Activated naive CD8-positive, alpha-beta T cell treated with anti-CD3 and anti-CD28 coated beads, Interleukin-2, amount 50 U/mL, for 24 hours (primary cell): Measurements from ENCODE around the gene POTEF.
"Not testable (repeated sequence)": the region's sequence is repeated elsewhere in the genome, so short reads cannot be mapped to it uniquely, and the experiment has no call there.

Experiments used
- ATAC-seq: fragments of 150-1000 bp; cut with Tn5 transposase; one replicate; pipeline ENCODE4 v1.10.0; 2021
- DNase-seq: peaks from one replicate; pipeline ENCODE4 v3.0.0; 2021
- H3K27ac Mint-ChIP-seq: one replicate; pipeline ENCODE4 v1.8.0; 2021; ENCODE audit warnings: mild to moderate bottlenecking, mixed read lengths
- H3K27me3 Mint-ChIP-seq: one replicate; pipeline ENCODE4 v1.8.0; 2021; ENCODE audit warnings: mixed read lengths
- H3K36me3 Mint-ChIP-seq: one replicate; pipeline ENCODE4 v1.8.0; 2021; ENCODE audit warnings: low read depth, mixed read lengths
- H3K4me1 Mint-ChIP-seq: one replicate; pipeline ENCODE4 v1.8.0; 2021; ENCODE audit warnings: mixed read lengths
- H3K4me3 Mint-ChIP-seq: one replicate; pipeline ENCODE4 v1.8.0; 2021; ENCODE audit warnings: mild to moderate bottlenecking, moderate library complexity, mixed read lengths
- H3K9me3 Mint-ChIP-seq: one replicate; pipeline ENCODE4 v1.8.0; 2021; ENCODE audit warnings: mixed read lengths

Gene POTEF

GRCh38 chr2:130142396-130143265, 13.6 kb upstream of the POTEF start:
- not testable (repeated sequence) for H3K27me3 Mint-ChIP-seq, H3K36me3 Mint-ChIP-seq, H3K27ac Mint-ChIP-seq, H3K9me3 Mint-ChIP-seq, ATAC-seq, DNase-seq, H3K4me1 Mint-ChIP-seq
- peak overlapping the region; percentile 62 for H3K4me3 Mint-ChIP-seq

GRCh38 chr2:130141645-130142370, 12.8 kb upstream of the POTEF start:
- ATAC-seq, H3K27me3 Mint-ChIP-seq, DNase-seq, H3K36me3 Mint-ChIP-seq, H3K9me3 Mint-ChIP-seq, H3K27ac Mint-ChIP-seq, H3K4me3 Mint-ChIP-seq, H3K4me1 Mint-ChIP-seq: not testable (repeated sequence)

GRCh38 chr2:130141002-130141401, 12.0 kb upstream of the POTEF start:
- not testable (repeated sequence) for H3K4me3 Mint-ChIP-seq, H3K36me3 Mint-ChIP-seq, H3K27ac Mint-ChIP-seq, H3K9me3 Mint-ChIP-seq, ATAC-seq, DNase-seq, H3K4me1 Mint-ChIP-seq, H3K27me3 Mint-ChIP-seq

- not testable (repeated sequence) for H3K27me3 Mint-ChIP-seq, H3K4me1 Mint-ChIP-seq, H3K4me3 Mint-ChIP-seq, H3K9me3 Mint-ChIP-seq, DNase-seq, ATAC-seq, H3K27ac Mint-ChIP-seq, H3K36me3 Mint-ChIP-seq
These were observed 11.5 kb upstream of the POTEF start for GRCh38 chr2:130140516-130140915.

- not testable (repeated sequence) for H3K27ac Mint-ChIP-seq, H3K4me3 Mint-ChIP-seq, ATAC-seq, H3K27me3 Mint-ChIP-seq, H3K4me1 Mint-ChIP-seq, H3K36me3 Mint-ChIP-seq, DNase-seq, H3K9me3 Mint-ChIP-seq
These were observed 10.6 kb upstream of the POTEF start for GRCh38 chr2:130139331-130140280.

- not testable (repeated sequence) for H3K27me3 Mint-ChIP-seq, H3K4me3 Mint-ChIP-seq, H3K36me3 Mint-ChIP-seq, ATAC-seq, DNase-seq, H3K27ac Mint-ChIP-seq, H3K4me1 Mint-ChIP-seq, H3K9me3 Mint-ChIP-seq
These were observed 9.8 kb upstream of the POTEF start for GRCh38 chr2:130138841-130139251.

- not testable (repeated sequence) for H3K4me1 Mint-ChIP-seq, ATAC-seq, DNase-seq, H3K27me3 Mint-ChIP-seq, H3K9me3 Mint-ChIP-seq, H3K27ac Mint-ChIP-seq, H3K4me3 Mint-ChIP-seq, H3K36me3 Mint-ChIP-seq
These were observed 9.3 kb upstream of the POTEF start for GRCh38 chr2:130138326-130138725.

- H3K4me1 Mint-ChIP-seq, H3K4me3 Mint-ChIP-seq, H3K9me3 Mint-ChIP-seq, H3K36me3 Mint-ChIP-seq, ATAC-seq, H3K27me3 Mint-ChIP-seq, DNase-seq, H3K27ac Mint-ChIP-seq: not testable (repeated sequence)
These were observed 8.1 kb upstream of the POTEF start for GRCh38 chr2:130137118-130137517.

GRCh38 chr2:130136546-130136945, 7.5 kb upstream of the POTEF start:
- H3K9me3 Mint-ChIP-seq, ATAC-seq, H3K27ac Mint-ChIP-seq, H3K4me1 Mint-ChIP-seq, DNase-seq, H3K27me3 Mint-ChIP-seq, H3K4me3 Mint-ChIP-seq, H3K36me3 Mint-ChIP-seq: not testable (repeated sequence)

GRCh38 chr2:130135692-130136541, 6.9 kb upstream of the POTEF start:
- Mint-ChIP-seq H3K4me3 (no peak overlapping the region), H3K36me3 (no peaks in the 10 kb centered on the region), H3K4me1 (no peaks in the 10 kb centered on the region), H3K27ac (no peak overlapping the region), H3K27me3 (no peaks in the 10 kb centered on the region), H3K9me3 (no peaks in the 10 kb centered on the region)
- DNase-seq (no peak), ATAC-seq (peak; percentile 20)

GRCh38 chr2:130128464-130128863, 558 bp downstream of the POTEF start:
- not testable (repeated sequence) for H3K27ac Mint-ChIP-seq, H3K9me3 Mint-ChIP-seq, H3K4me3 Mint-ChIP-seq, H3K36me3 Mint-ChIP-seq, H3K27me3 Mint-ChIP-seq, ATAC-seq, H3K4me1 Mint-ChIP-seq, DNase-seq

GRCh38 chr2:130127726-130128125, 1.3 kb downstream of the POTEF start:
- not testable (repeated sequence) for DNase-seq, H3K36me3 Mint-ChIP-seq, H3K4me3 Mint-ChIP-seq, ATAC-seq, H3K9me3 Mint-ChIP-seq, H3K27me3 Mint-ChIP-seq, H3K4me1 Mint-ChIP-seq, H3K27ac Mint-ChIP-seq

GRCh38 chr2:130120924-130121323, 8.1 kb downstream of the POTEF start:
- H3K4me3 Mint-ChIP-seq, H3K36me3 Mint-ChIP-seq, H3K9me3 Mint-ChIP-seq, ATAC-seq, H3K27me3 Mint-ChIP-seq, H3K4me1 Mint-ChIP-seq, DNase-seq, H3K27ac Mint-ChIP-seq: not testable (repeated sequence)
